ENCODE measurements around the gene PARVG. TPM values are rescaled to one million over a fixed set of nuclear protein-coding genes. Genes with fewer than 3 reads are reported as not detected.

Gene PARVG
- total and polyA plus RNA-seq, 2 experiments from 2014 or later, result 0.33 TPM; not detected in 1

DNA sequence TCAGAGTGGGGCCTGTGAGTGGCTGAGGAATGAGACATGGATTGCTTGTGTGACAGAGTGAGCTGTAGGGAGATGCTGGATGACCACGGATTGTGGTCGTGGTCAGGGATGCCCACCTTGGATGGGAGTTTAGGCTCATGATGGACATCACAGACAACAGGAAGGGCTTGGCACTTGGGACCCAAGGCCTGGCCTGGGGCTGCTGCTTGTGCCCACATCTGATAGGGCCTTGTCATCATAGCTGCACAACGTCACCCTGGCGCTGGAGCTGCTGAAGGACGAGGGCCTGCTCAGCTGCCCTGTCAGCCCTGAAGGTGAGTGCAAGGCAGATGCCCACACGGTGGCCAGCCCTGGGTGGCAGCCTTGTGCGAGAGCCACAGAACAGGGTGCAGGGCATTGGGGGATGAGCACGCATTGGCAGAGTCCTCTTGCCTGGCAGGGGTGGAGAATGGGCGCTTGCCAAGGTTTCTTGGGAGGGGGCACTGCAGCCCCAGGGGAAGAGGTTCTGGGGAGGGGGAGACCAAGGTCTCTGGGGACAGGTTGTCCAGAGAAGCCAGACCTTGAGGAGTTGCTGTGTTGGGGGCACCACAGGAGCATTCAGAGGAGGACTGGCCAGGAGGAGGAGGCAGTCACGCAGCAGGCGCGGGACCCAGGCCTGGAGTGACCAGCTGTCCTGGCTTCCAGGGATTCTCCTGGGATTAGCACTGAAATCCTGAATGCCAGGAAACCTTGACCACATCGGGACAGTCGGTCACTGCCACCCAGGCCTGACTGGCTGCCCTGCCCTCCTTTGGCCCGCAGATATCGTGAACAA lies 25.0 kb downstream of the PARVG start:
- no peak for DNase-seq (ENCODE audit: low read depth in 1 of 2, low spot score in 1 of 2)
- Histone ChIP-seq H3K27ac (no peak overlapping the region), H3K4me1 (ENCODE audit: low read depth) (peaks cover 5% of the 10 kb centered on the region), H3K36me3 (no peaks in the 10 kb centered on the region), H3K4me3 (no peak overlapping the region), H3K27me3 (no peaks in the 10 kb centered on the region), H3K9me3 (ENCODE audit: low read depth) (no peaks in the 10 kb centered on the region)
- TF ChIP-seq, protein P1, sequence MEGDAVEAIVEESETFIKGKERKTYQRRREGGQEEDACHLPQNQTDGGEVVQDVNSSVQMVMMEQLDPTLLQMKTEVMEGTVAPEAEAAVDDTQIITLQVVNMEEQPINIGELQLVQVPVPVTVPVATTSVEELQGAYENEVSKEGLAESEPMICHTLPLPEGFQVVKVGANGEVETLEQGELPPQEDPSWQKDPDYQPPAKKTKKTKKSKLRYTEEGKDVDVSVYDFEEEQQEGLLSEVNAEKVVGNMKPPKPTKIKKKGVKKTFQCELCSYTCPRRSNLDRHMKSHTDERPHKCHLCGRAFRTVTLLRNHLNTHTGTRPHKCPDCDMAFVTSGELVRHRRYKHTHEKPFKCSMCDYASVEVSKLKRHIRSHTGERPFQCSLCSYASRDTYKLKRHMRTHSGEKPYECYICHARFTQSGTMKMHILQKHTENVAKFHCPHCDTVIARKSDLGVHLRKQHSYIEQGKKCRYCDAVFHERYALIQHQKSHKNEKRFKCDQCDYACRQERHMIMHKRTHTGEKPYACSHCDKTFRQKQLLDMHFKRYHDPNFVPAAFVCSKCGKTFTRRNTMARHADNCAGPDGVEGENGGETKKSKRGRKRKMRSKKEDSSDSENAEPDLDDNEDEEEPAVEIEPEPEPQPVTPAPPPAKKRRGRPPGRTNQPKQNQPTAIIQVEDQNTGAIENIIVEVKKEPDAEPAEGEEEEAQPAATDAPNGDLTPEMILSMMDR (IDR thresholded peaks at IDR 0.05; ENCODE audit: low read depth, low read length), result no peak

DNA sequence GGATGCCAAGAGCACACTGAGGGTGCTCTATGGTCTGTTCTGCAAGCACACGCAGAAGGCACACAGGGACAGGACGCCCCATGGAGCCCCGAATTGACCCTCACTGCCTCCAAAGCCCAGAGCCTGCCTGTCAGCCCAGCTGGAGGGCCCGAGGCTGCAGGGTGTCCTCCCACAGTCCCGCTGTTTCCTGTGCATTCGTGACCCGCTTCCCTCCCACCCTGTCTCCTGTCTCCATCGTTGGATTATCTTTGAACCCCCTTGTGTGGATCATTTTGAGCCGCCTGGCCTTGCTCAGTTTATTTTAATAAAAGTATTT lies 25.6 kb downstream of the PARVG start:
- H3K9me3 ChIP-seq (ENCODE audit: low read depth), result no peaks in the 10 kb centered on the region
- H3K36me3 ChIP-seq, result no peaks in the 10 kb centered on the region
- TF ChIP-seq, protein P1 (IDR thresholded peaks at IDR 0.05; ENCODE audit: low read depth, low read length), result no peak
- peaks cover 8% of the 10 kb centered on the region for H3K4me1 ChIP-seq (ENCODE audit: low read depth)
- H3K27me3 ChIP-seq, result no peaks in the 10 kb centered on the region
- no peak for DNase-seq (ENCODE audit: low read depth in 1 of 2, low spot score in 1 of 2)
- no peak overlapping the region for H3K4me3 ChIP-seq
- no peak overlapping the region for H3K27ac ChIP-seq

DNA sequence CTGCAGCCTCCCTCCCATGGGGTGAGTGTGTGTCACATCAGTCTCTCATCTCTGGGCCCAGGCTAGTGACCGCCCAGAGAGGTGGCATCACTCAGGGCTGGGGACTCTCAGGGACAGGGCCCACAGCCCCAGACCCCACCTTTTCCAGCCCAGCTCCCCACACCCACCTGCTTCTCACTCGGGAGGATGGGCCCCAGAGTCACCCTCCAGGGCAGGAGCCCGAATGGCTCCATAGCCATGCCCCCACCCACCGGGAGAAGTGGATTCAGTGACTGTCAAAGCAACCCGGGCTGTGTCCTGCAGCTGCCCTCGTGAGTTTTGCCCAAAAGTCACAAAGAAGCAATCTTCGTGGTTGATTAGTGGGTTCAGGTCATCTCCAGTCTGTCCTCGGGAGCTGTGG lies 26.0 kb downstream of the PARVG start:
- no peak overlapping the region for H3K4me3 ChIP-seq
- H3K36me3 ChIP-seq, result no peaks in the 10 kb centered on the region
- no peak for DNase-seq (ENCODE audit: low read depth in 1 of 2, low spot score in 1 of 2)
- no peak overlapping the region for H3K27ac ChIP-seq
- H3K27me3 ChIP-seq, result no peaks in the 10 kb centered on the region
- TF ChIP-seq, protein P1 (IDR thresholded peaks at IDR 0.05; ENCODE audit: low read depth, low read length), result no peak
- no peaks in the 10 kb centered on the region for H3K9me3 ChIP-seq (ENCODE audit: low read depth)
- peaks cover 11% of the 10 kb centered on the region for H3K4me1 ChIP-seq (ENCODE audit: low read depth)

DNA sequence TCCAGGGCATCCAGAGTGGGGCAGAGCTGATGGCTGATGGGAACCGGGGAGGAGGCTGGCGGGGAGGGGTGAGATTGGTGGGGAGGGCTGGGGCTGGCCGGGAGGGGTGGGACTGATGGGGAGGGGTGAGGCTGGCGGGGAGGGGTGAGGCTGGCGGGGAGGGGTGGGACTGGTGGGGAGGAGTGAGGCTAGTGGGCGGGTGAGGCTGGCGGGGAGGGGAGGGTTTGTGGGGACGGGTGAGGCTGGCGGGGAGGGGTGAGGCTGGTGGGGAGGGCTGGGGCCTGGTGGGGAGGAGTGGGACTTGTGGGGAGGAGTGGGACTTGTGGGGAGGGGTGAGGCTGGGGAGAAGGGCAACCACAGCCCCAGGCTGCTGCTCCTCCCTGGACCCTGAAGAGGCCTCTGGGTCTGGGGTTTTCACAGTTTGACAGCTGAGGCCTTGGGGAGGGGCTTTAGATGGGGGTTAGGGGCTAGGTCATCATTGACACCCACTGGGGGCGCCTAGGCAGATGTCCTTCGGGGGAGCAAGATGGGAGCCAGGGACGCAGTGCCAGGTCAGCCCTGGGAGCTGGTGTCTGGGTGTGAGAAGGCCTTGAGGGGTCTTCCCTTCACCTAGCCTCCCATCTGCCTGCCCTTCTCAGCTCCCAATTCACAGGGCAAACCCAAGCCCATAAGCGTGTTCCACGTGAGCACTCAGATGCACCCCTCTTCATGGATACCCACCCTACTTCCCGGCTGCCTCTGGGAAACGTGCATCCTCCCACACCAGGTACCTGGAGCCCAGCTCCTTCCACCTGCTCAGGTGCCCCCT lies 26.7 kb downstream of the PARVG start:
- H3K9me3 ChIP-seq (ENCODE audit: low read depth), result no peaks in the 10 kb centered on the region
- H3K4me3 ChIP-seq, result no peak overlapping the region
- no peak overlapping the region for H3K27ac ChIP-seq
- TF ChIP-seq, protein P1 (IDR thresholded peaks at IDR 0.05; ENCODE audit: low read depth, low read length), result no peak
- no peak for DNase-seq (ENCODE audit: low read depth in 1 of 2, low spot score in 1 of 2)
- H3K27me3 ChIP-seq, result no peaks in the 10 kb centered on the region
- H3K36me3 ChIP-seq, result no peaks in the 10 kb centered on the region
- H3K4me1 ChIP-seq (ENCODE audit: low read depth), result peaks cover 16% of the 10 kb centered on the region

DNA sequence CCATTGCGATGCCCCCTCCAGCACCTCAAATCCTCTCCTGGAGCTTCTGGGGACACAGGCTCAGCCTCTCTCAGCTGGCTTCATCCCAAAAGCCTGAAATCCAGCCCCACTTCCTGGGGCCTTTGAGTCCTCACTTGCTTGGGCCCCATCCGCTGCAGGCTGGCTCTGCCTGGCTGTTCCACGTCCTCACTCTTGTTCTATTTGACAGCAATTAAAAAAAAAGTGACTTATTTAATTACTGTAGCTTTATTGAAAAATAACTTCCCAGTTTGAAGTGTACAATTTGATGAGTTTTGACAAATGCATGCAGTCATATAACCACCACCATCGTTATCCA lies 27.2 kb downstream of the PARVG start:
- TF ChIP-seq, protein P1 (IDR thresholded peaks at IDR 0.05; ENCODE audit: low read depth, low read length), result no peak
- Histone ChIP-seq H3K27me3 (no peaks in the 10 kb centered on the region), H3K4me1 (ENCODE audit: low read depth) (peaks cover 17% of the 10 kb centered on the region), H3K9me3 (ENCODE audit: low read depth) (no peaks in the 10 kb centered on the region), H3K36me3 (no peaks in the 10 kb centered on the region), H3K27ac (no peak overlapping the region), H3K4me3 (no peak overlapping the region)
- no peak for DNase-seq (ENCODE audit: low read depth in 1 of 2, low spot score in 1 of 2)
